ENCODE results near the gene HOXC10. TPM values are rescaled to one million over a fixed set of nuclear protein-coding genes. Genes with fewer than 3 reads are reported as not detected.

The HOXC10 gene
- total RNA-seq, 6 experiments from 2014 or later: 0.33 to 1.4 (median 1.3) TPM; not detected in 1

GRCh38 chr12:53966085-53966384, 18.9 kb upstream of the HOXC10 start:
- peaks cover 24% of the 10 kb centered on the region for H3K4me1 Mint-ChIP-seq (ENCODE audit: low read depth)
- H3K36me3 Mint-ChIP-seq (ENCODE audit: low read depth): no peaks in the 10 kb centered on the region
- H3K27ac Mint-ChIP-seq: peak overlapping the region; percentile 81; the same call in 1 of the 2 replicates
- no peak for DNase-seq
- peaks cover 63% of the 10 kb centered on the region for H3K27me3 Mint-ChIP-seq (ENCODE audit: insufficient read depth)
- H3K4me3 Mint-ChIP-seq: peak overlapping the region; percentile 81
- TF ChIP-seq, protein P1, sequence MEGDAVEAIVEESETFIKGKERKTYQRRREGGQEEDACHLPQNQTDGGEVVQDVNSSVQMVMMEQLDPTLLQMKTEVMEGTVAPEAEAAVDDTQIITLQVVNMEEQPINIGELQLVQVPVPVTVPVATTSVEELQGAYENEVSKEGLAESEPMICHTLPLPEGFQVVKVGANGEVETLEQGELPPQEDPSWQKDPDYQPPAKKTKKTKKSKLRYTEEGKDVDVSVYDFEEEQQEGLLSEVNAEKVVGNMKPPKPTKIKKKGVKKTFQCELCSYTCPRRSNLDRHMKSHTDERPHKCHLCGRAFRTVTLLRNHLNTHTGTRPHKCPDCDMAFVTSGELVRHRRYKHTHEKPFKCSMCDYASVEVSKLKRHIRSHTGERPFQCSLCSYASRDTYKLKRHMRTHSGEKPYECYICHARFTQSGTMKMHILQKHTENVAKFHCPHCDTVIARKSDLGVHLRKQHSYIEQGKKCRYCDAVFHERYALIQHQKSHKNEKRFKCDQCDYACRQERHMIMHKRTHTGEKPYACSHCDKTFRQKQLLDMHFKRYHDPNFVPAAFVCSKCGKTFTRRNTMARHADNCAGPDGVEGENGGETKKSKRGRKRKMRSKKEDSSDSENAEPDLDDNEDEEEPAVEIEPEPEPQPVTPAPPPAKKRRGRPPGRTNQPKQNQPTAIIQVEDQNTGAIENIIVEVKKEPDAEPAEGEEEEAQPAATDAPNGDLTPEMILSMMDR (IDR thresholded peaks at IDR 0.05): no peak
- no peaks in the 10 kb centered on the region for H3K9me3 Mint-ChIP-seq

DNA sequence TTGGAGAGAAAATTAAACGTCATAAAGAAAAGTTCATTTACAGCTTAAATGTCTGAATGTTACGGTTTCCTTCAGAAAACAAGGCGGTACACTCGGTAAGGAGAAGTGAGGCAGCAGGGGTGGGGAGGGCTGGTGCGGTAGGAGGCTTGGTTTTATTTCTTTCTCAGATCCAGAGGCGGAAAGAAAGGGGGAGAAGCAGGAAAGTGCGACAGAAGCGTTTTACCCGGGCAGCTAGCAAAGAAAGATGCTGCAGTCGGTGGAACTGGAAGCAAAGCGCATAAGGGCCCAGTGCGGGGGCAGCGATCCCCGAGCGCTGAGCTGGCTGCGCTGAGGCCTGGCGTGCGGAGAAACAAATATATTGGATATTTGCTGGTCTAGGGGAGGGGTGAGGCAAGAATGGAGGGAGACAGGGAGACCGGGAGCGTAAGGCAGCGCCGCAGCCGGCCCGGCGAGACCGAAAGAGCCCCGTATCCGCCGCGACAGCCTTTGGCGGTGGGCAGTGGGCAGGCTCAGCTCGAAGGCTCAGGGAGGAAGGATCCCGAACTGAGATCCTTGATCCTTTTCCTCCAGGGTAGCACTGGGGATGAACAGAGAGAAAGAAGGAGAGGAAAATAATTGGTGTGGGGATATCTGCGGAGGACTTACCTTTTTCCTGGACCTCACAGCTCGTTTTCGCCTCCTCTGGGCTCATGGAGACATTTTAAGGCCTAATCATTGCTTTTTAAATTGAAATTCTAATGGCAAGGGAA, 18.4 kb upstream of the HOXC10 start:
- no peak for DNase-seq
- no peaks in the 10 kb centered on the region for H3K36me3 Mint-ChIP-seq (ENCODE audit: low read depth)
- TF ChIP-seq, protein P1 (IDR thresholded peaks at IDR 0.05): no peak
- peaks cover 68% of the 10 kb centered on the region for H3K27me3 Mint-ChIP-seq (ENCODE audit: insufficient read depth)
- H3K4me3 Mint-ChIP-seq: peak overlapping the region; percentile 81
- no peaks in the 10 kb centered on the region for H3K9me3 Mint-ChIP-seq
- peaks cover 24% of the 10 kb centered on the region for H3K4me1 Mint-ChIP-seq (ENCODE audit: low read depth)
- peak overlapping the region; percentile 81 for H3K27ac Mint-ChIP-seq

DNA sequence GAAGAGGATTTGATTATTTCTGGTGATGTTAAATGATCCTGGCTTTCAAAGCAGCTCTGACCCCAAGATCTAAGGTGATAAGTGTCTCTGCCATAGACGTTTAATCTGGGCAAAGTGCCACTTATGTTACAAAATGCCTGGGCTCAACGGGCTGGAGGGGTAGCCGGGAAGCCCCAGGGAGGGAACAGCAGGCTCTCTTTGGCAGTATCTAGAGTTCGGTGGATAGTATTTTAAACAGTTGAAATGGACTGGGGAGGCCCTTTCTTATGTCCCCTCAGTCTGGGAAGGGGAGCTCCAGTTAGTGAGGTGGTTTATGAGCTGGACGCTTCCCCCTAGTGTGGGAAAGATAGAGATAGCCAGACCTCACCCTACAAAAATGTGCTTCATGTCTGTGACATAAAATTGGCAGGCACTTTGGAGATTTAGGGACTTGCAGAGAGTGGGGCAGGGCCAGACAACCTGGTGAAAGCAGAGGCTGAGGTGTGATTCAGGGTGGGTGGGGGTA, 17.5 kb upstream of the HOXC10 start:
- TF ChIP-seq, protein P1 (IDR thresholded peaks at IDR 0.05): no peak
- no peak for DNase-seq
- Mint-ChIP-seq H3K4me1 (ENCODE audit: low read depth) (peaks cover 29% of the 10 kb centered on the region), H3K9me3 (no peaks in the 10 kb centered on the region), H3K4me3 (peak overlapping the region; percentile 81; the same call in 1 of the 2 replicates), H3K27me3 (ENCODE audit: insufficient read depth) (peaks cover 74% of the 10 kb centered on the region), H3K27ac (peak overlapping the region; percentile 81; the same call in 1 of the 2 replicates), H3K36me3 (ENCODE audit: low read depth) (no peaks in the 10 kb centered on the region)

GRCh38 chr12:53968214-53969127, 16.5 kb upstream of the HOXC10 start:
- TF ChIP-seq, protein P1 (IDR thresholded peaks at IDR 0.05): no peak
- Mint-ChIP-seq H3K27ac (peak overlapping the region; percentile 81; the same call in 1 of the 2 replicates), H3K36me3 (ENCODE audit: low read depth) (no peaks in the 10 kb centered on the region), H3K4me3 (peak overlapping the region; percentile 81; the same call in 1 of the 2 replicates), H3K27me3 (ENCODE audit: insufficient read depth) (peaks cover 75% of the 10 kb centered on the region), H3K9me3 (no peaks in the 10 kb centered on the region), H3K4me1 (ENCODE audit: low read depth) (peaks cover 29% of the 10 kb centered on the region)
- DNase-seq: no peak

DNA sequence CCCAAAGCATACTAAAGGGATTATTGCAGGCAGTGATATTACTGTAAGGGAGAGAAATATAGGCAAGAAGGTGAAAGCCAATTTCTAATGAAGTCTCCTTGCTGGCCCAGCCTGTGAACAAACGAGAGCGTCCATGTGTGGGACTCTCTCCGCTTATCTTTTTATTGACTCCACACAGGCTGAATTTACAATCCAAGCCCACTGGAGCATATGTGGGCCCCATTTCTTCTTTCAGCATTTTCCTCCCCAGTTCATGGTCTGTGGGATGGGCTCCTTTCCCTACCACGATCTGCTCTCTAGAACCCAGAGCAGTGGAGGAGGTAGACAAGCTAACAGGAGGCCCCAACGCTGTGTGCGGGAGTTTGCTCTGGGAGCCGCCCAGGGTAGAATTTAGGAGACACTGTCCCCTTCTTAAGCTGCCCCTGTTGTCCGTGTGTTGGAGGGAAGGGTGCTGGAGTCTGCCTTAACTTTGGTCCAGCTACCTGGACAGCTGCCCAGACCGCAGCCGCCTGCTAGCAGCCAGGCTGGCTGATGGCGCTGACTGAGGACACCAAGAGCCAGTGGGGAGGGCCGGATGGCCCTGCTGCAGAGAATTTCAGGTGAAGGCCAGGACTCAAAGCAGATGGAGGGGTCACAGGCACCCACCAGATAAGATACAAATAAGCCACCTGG, 15.2 kb upstream of the HOXC10 start:
- TF ChIP-seq, protein P1 (IDR thresholded peaks at IDR 0.05): no peak
- Mint-ChIP-seq H3K27me3 (ENCODE audit: insufficient read depth) (peaks cover 74% of the 10 kb centered on the region), H3K4me3 (no peak overlapping the region), H3K4me1 (ENCODE audit: low read depth) (peaks cover 19% of the 10 kb centered on the region), H3K9me3 (no peaks in the 10 kb centered on the region), H3K27ac (no peak overlapping the region), H3K36me3 (ENCODE audit: low read depth) (no peaks in the 10 kb centered on the region)
- no peak for DNase-seq

Measured in HFFc6 (cell line).